DOHH2 (cell line): ENCODE results near the gene ITGA8.

ENCODE experiments used
- H3F3A ChIP-seq: fragments of 200-600 bp; sonication (generic), shearing (Covaris generic); 2 replicates; pipeline ENCODE4 v1.6.0; 2016; ENCODE audit warnings: antibody characterized with exemption, mild to moderate bottlenecking; ENCODE audit not compliant: control insufficient read depth, insufficient read depth
- H3K27ac ChIP-seq: fragments of 200-600 bp; sonication (generic); 2 replicates; pipeline ENCODE4 v1.5.1; 2014; ENCODE audit warnings: low read depth, mild to moderate bottlenecking, low read length, moderate library complexity
- H3K27me3 ChIP-seq: fragments of 200-600 bp; sonication (generic); 2 replicates; pipeline ENCODE4 v1.6.1; 2014; ENCODE audit warnings: mild to moderate bottlenecking, low read length, mixed read lengths; ENCODE audit not compliant: control insufficient read depth
- H3K36me3 ChIP-seq: fragments of 200-600 bp; sonication (generic); 2 replicates; pipeline ENCODE4 v1.6.1; 2014; ENCODE audit warnings: mild to moderate bottlenecking, low read length, moderate library complexity, mixed read lengths; ENCODE audit not compliant: control insufficient read depth
- H3K4me1 ChIP-seq: fragments of 200-600 bp; sonication (generic); 2 replicates; pipeline ENCODE4 v1.6.1; 2014; ENCODE audit warnings: mild to moderate bottlenecking, low read length, mixed read lengths; ENCODE audit not compliant: control insufficient read depth
- H3K4me2 ChIP-seq: fragments of 200-600 bp; sonication (generic); 2 replicates; pipeline ENCODE4 v1.6.0; 2014; ENCODE audit warnings: mild to moderate bottlenecking, low read length, moderate library complexity
- H3K4me3 ChIP-seq: fragments of 200-600 bp; sonication (generic); 2 replicates; pipeline ENCODE4 v1.5.1; 2014; ENCODE audit warnings: mild to moderate bottlenecking, low read length, mixed read lengths
- H3K79me2 ChIP-seq: fragments of 200-600 bp; sonication (generic); 2 replicates; pipeline ENCODE4 v1.6.1; 2014; ENCODE audit warnings: mild to moderate bottlenecking, low read length, mixed read lengths; ENCODE audit not compliant: control insufficient read depth
- H3K9me2 ChIP-seq: fragments of 200-600 bp; sonication (generic); replicated peaks from 2 replicates; pipeline ENCODE4 v1.6.1; 2014; ENCODE audit warnings: mild to moderate bottlenecking, low read length, mixed read lengths; ENCODE audit not compliant: control insufficient read depth
- H3K9me3 ChIP-seq: fragments of 200-600 bp; sonication (generic); 2 replicates; pipeline ENCODE4 v1.6.1; 2014; ENCODE audit warnings: antibody characterized with exemption, low read length, mixed read lengths; ENCODE audit not compliant: control insufficient read depth, insufficient read depth
- H4K20me1 ChIP-seq: fragments of 200-600 bp; sonication (generic); 2 replicates; pipeline ENCODE4 v1.6.0; 2014; ENCODE audit warnings: low read depth, mild to moderate bottlenecking, antibody characterized with exemption, low read length, moderate library complexity; ENCODE audit not compliant: control insufficient read depth, insufficient read depth
- CTCF ChIP-seq: fragments of 200-600 bp; sonication (generic); IDR thresholded peaks from one replicate; pipeline ENCODE4 v1.5.1; 2014; ENCODE audit warnings: antibody characterized with exemption, mild to moderate bottlenecking, low read depth, low read length; ENCODE audit not compliant: poor library complexity, severe bottlenecking
- EZH2phosphoT487 ChIP-seq: fragments of 200-600 bp; sonication (generic); IDR thresholded peaks from 2 replicates; pipeline ENCODE4 v1.6.1; 2017; ENCODE audit warnings: borderline replicate concordance, mild to moderate bottlenecking, antibody characterized with exemption, low read length, moderate library complexity, mixed read lengths

ITGA8 gene

GRCh38 chr10:15630353-15630752 lies 89.4 kb downstream of the ITGA8 start:
- H3K36me3 ChIP-seq, result no peaks in the 10 kb centered on the region
- no peaks in the 10 kb centered on the region for H3K9me3 ChIP-seq
- TF ChIP-seq CTCF (no peak), EZH2phosphoT487 (no peak)
- no peaks in the 10 kb centered on the region for H3F3A ChIP-seq
- H3K4me1 ChIP-seq, result no peaks in the 10 kb centered on the region
- no peaks in the 10 kb centered on the region for H3K27me3 ChIP-seq
- H3K27ac ChIP-seq, result no peak overlapping the region
- H4K20me1 ChIP-seq, result no peaks in the 10 kb centered on the region
- no peak overlapping the region for H3K4me3 ChIP-seq
- H3K79me2 ChIP-seq, result no peaks in the 10 kb centered on the region
- no peaks in the 10 kb centered on the region for H3K9me2 ChIP-seq
- H3K4me2 ChIP-seq, result no peak overlapping the region

GRCh38 chr10:15627617-15628196 lies 92.0 kb downstream of the ITGA8 start:
- Histone ChIP-seq H3K4me3 (no peak overlapping the region), H3K27ac (no peak overlapping the region), H3K4me1 (no peaks in the 10 kb centered on the region), H3K9me3 (no peaks in the 10 kb centered on the region), H3K27me3 (no peaks in the 10 kb centered on the region), H3F3A (no peaks in the 10 kb centered on the region), H4K20me1 (no peaks in the 10 kb centered on the region), H3K9me2 (no peaks in the 10 kb centered on the region), H3K4me2 (no peak overlapping the region), H3K79me2 (no peaks in the 10 kb centered on the region), H3K36me3 (no peaks in the 10 kb centered on the region)
- TF ChIP-seq EZH2phosphoT487 (no peak), CTCF (no peak)

- H3K4me3 ChIP-seq, result no peak overlapping the region
- no peak for TF ChIP-seq CTCF
- no peak for TF ChIP-seq EZH2phosphoT487
- H3K4me2 ChIP-seq, result no peak overlapping the region
- no peaks in the 10 kb centered on the region for H3F3A ChIP-seq
- H3K27me3 ChIP-seq, result no peaks in the 10 kb centered on the region
- no peaks in the 10 kb centered on the region for H3K79me2 ChIP-seq
- no peaks in the 10 kb centered on the region for H3K9me2 ChIP-seq
- no peaks in the 10 kb centered on the region for H3K9me3 ChIP-seq
- H3K4me1 ChIP-seq, result no peaks in the 10 kb centered on the region
- H3K27ac ChIP-seq, result no peak overlapping the region
- no peaks in the 10 kb centered on the region for H3K36me3 ChIP-seq
- no peaks in the 10 kb centered on the region for H4K20me1 ChIP-seq
These were observed 92.8 kb downstream of the ITGA8 start for GRCh38 chr10:15626937-15627336.
